Esophagus squamous epithelium (tissue), 5 donors: ENCODE data around the gene MYO6. TPM values are rescaled to one million over a fixed set of nuclear protein-coding genes. Genes with fewer than 3 reads are reported as not detected.

ENCODE experiments used
- DNase-seq: peaks from one replicate; lab custom pipeline; 2025; lab: John Stamatoyannopoulos, UW
- H3K27ac ChIP-seq, 4 donors: fragments of 200-600 bp; sonication (generic); one replicate each; pipeline ENCODE4 v1.5.1; 2016 to 2019; ENCODE audit warnings: mild to moderate bottlenecking in 1 of 4
- H3K27me3 ChIP-seq, 4 donors: fragments of 200-600 bp; sonication (generic); 1 replicate in 3 of 4; 2 replicates in 1 of 4; pipeline versions ENCODE4 v1.5.1 to v1.6.0; 2017 to 2021; ENCODE audit warnings: antibody characterized with exemption in 1 of 4
- H3K36me3 ChIP-seq, 3 donors: fragments of 200-600 bp; sonication (generic); one replicate each; pipeline ENCODE4 v1.5.1; 2016 to 2019
- H3K4me1 ChIP-seq, 3 donors: fragments of 200-600 bp; sonication (generic); one replicate each; pipeline ENCODE4 v1.5.1; 2017 to 2019
- H3K4me3 ChIP-seq, 4 donors: fragments of 200-600 bp; sonication (generic); 1 replicate in 3 of 4; 2 replicates in 1 of 4; pipeline ENCODE4 v1.5.1; 2016 to 2019; ENCODE audit warnings: mild to moderate bottlenecking in 2 of 4, moderate library complexity in 1 of 4
- H3K9me3 ChIP-seq, 3 donors: fragments of 200-600 bp; sonication (generic); one replicate each; pipeline ENCODE4 v1.5.1; 2016 to 2019
- CTCF ChIP-seq, 6 experiments: fragments of 450-650 bp in 4 of 6; fragments of 200-600 bp in 2 of 6; sonication (generic) in 2 of 6; IDR thresholded peaks; one replicate each; pipeline ENCODE4 v1.5.1; 2016 to 2019; ENCODE audit warnings: antibody characterized with exemption in 6 of 6, mild to moderate bottlenecking in 4 of 6, moderate library complexity in 4 of 6
- POLR2A ChIP-seq, 4 donors: fragments of 450-650 bp; IDR thresholded peaks; one replicate each; pipeline ENCODE4 v1.6.1; 2017; ENCODE audit warnings: antibody characterized with exemption in 4 of 4, mild to moderate bottlenecking in 4 of 4, moderate library complexity in 3 of 4
- WGBS, 2 donors: methylation state at CpG; one replicate each; pipeline ENCODE4 v1.1.5; 2018; 5-methylcytosine and 5-hydroxymethylcytosine counted together
- intact Hi-C: fragments of 100-400 bp; cut with DNase I; formaldehyde crosslinking; loops from one replicate; pipeline ENCODE4 v1.15.0; 2022
- total RNA-seq, 4 donors: library from RNA; depleted of rRNA; stranded (reverse); fragments of >200 nt; gene quantifications; one replicate each; pipeline ENCODE4 v1.1.0, GENCODE V29; 2016
- donor health status: DM: yes; HTN: yes; CAD: no.

MYO6 gene
- total RNA-seq, 4 donors from 2014 or later, result 22.1 to 37.0 (median 31.5) TPM

DNA sequence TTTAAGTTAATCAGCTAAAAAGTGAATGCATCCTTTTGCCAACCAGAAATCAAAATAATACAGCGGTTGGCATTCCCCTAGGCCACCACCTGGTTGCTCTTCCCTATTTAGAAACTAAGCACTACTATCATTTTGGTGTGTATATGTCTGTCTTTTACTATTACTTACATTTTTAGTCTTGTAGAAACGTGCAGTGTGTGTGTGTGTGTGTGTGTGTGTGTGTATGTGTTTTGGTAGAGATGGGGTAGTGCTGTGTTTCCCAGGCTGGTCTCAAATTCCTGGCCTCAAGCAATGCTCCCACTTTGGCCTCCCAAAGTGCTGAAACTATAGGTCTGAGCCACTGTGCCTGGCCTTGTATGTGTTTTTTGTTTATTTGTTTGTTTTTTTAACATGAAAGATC lies 27.4 kb downstream of the MYO6 start:
- no peak for DNase-seq
- H3K9me3 ChIP-seq, result no peaks in the 10 kb centered on the region
- 54 to 57% methylated on average over 2 of the region's 2 CpGs for WGBS, 2 donors

DNA sequence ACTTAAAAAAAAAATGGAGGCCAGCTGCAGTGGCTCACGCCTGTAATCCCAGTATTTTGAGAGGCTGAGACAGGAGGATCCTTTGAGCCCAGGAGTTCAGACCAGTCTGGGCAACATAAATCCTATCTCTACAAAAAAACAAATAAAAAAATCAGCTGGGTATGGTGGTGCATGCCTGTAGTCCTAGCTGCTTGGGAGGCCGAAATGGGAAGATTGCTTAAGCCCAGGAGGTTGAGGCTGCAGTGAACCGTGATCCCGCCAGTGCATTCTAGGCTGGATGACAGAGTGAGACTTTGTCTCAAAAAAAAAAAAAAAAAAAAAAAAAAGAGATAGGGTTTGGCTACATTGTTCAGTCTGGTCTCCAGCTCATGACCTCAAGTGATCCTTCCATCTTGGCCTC lies 29.7 kb downstream of the MYO6 start:
- no peaks in the 10 kb centered on the region for H3K27me3 ChIP-seq
- TF ChIP-seq POLR2A (IDR thresholded peaks at IDR 0.05), result no peak
- TF ChIP-seq CTCF (IDR thresholded peaks at IDR 0.05), result no peak
- no peak overlapping the region for H3K27ac ChIP-seq
- WGBS, 2 donors, result 90 to 96% methylated on average over 4 of the region's 4 CpGs
- H3K36me3 ChIP-seq, result no peaks in the 10 kb centered on the region
- H3K4me1 ChIP-seq, result no peaks in the 10 kb centered on the region
- DNase-seq, result no peak
- H3K4me3 ChIP-seq, result no peak overlapping the region
- no peaks in the 10 kb centered on the region for H3K9me3 ChIP-seq
- intact Hi-C loops, result no loop called here

More for the DNA sequence above, 27.4 kb downstream of the MYO6 start:
- intact Hi-C loops, result no loop called here
- Histone ChIP-seq H3K4me3 (no peak overlapping the region), H3K36me3 (no peaks in the 10 kb centered on the region), H3K27me3 (no peaks in the 10 kb centered on the region), H3K4me1 (no peaks in the 10 kb centered on the region), H3K27ac (no peak overlapping the region)
- TF ChIP-seq POLR2A (IDR thresholded peaks at IDR 0.05), result no peak
- no peak for TF ChIP-seq CTCF (IDR thresholded peaks at IDR 0.05)

GRCh38 chr6:75786152-75786551 lies 37.1 kb downstream of the MYO6 start:
- no peak for TF ChIP-seq CTCF (IDR thresholded peaks at IDR 0.05)
- no peak for TF ChIP-seq POLR2A (IDR thresholded peaks at IDR 0.05)
- H3K27me3 ChIP-seq, result no peaks in the 10 kb centered on the region
- DNase-seq, result no peak
- H3K36me3 ChIP-seq, result no peaks in the 10 kb centered on the region
- no peak overlapping the region for H3K27ac ChIP-seq
- no peak overlapping the region for H3K4me3 ChIP-seq
- no peaks in the 10 kb centered on the region for H3K4me1 ChIP-seq
- H3K9me3 ChIP-seq, result no peaks in the 10 kb centered on the region
- intact Hi-C loops, result no loop called here
- 77 to 78% methylated on average over 2 of the region's 2 CpGs for WGBS, 2 donors

DNA sequence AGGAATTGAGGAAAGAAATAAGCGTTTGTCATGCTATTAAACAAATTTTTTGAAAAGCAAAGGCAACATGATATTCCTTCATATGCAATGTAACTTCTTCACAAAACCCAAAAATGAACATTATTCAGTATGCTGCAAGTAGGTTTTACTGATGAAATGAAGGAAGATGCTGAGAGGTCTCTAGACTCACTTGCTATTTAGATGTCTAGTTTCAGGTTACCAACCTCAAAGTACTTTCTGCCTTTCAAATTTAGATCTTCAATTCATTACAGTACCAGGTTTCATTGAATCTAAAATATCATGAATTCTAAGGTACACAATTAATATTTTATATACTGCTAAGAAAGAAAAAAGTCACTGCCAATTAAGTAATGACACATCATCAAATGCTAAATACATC lies 39.9 kb downstream of the MYO6 start:
- DNase-seq, result no peak
- peaks cover 0 to 5% (median 0%) of the 10 kb centered on the region in 3 donors for H3K4me1 ChIP-seq
- 88 to 90% methylated on average over 1 of the region's 1 CpG for WGBS, 2 donors
- H3K36me3 ChIP-seq, result no peaks in the 10 kb centered on the region
- no peaks in the 10 kb centered on the region for H3K9me3 ChIP-seq
- intact Hi-C loops, result no loop called here
- H3K27me3 ChIP-seq, result no peaks in the 10 kb centered on the region
- no peak overlapping the region for H3K4me3 ChIP-seq
- H3K27ac ChIP-seq, result no peak overlapping the region
- TF ChIP-seq CTCF (IDR thresholded peaks at IDR 0.05), result no peak
- no peak for TF ChIP-seq POLR2A (IDR thresholded peaks at IDR 0.05)

DNA sequence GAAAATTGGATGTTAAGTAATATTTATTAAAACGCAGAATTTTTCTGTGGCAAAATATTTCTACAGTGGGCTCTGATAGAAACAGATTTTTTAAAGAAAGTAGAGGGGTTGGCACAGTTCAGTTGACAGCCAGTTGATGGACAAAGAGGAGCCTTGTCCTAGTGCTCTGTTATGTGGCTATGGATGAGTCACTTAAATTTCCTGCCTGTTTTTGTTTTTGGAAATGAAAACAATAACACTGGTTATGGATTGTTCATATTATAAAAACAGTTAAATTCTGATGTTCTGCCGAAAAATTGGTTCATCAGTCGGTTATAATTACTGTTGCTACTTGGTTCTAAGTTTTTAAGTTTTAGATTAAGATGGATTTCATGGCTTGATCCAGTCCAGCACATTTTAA lies 42.8 kb downstream of the MYO6 start:
- no peak overlapping the region for H3K27ac ChIP-seq
- 56 to 76% methylated on average over 3 of the region's 3 CpGs for WGBS, 2 donors
- TF ChIP-seq CTCF (IDR thresholded peaks at IDR 0.05), result no peak
- TF ChIP-seq POLR2A (IDR thresholded peaks at IDR 0.05), result no peak

More for the DNA sequence above, 42.8 kb downstream of the MYO6 start:
- Histone ChIP-seq H3K36me3 (no peaks in the 10 kb centered on the region), H3K27me3 (no peaks in the 10 kb centered on the region), H3K4me1 (peaks cover 0 to 12% (median 0%) of the 10 kb centered on the region in 3 donors), H3K9me3 (no peaks in the 10 kb centered on the region), H3K4me3 (no peak overlapping the region)
- no peak for DNase-seq
- intact Hi-C loops, result no loop called here
